ENCODE data around the gene RRP12. TPM values are rescaled to one million over a fixed set of nuclear protein-coding genes. Genes with fewer than 3 reads are reported as not detected.

RRP12 gene
- total RNA-seq, result 100 to 1,000 TPM; 102 to 111 TPM
- polyA plus RNA-seq, result 11.6 TPM

GRCh38 chr10:97400665-97401454, at the start of gene RRP12:
Gene RRP12 (minus strand): TSS chr10:97401340. CDS start chr10:97401231, 109 bp downstream.
- no peaks in the 10 kb centered on the region for H3K9me3 Mint-ChIP-seq
- no peaks in the 10 kb centered on the region for H3K27me3 Mint-ChIP-seq
- Histone ChIP-seq H3K4me3 (ENCODE audit: low read length) (peak within 1 kb of the TSS; percentile 94), H3K27ac (ENCODE audit: low read depth, low read length) (peak within 1 kb of the TSS; percentile 95), H3K4me1 (ENCODE audit: insufficient read depth, low read length) (peaks cover 15% of the 10 kb centered on the region), H3K36me3 (ENCODE audit: insufficient read depth, low read length) (no peaks in the 10 kb centered on the region), H3K9me3 (ENCODE audit: low read length) (no peaks in the 10 kb centered on the region), H3K27me3 (ENCODE audit: insufficient read depth, low read length, poor library complexity, severe bottlenecking) (no peaks in the 10 kb centered on the region)
- H3K4me1 Mint-ChIP-seq, result peaks cover 15 to 17% (median 17%) of the 10 kb centered on the region in 3 donors
- peak within 1 kb of the TSS; percentile 88 to 97 (median 95) for H3K4me3 Mint-ChIP-seq
- peak; percentile 66 to 95 (median 91) for DNase-seq
- H3K27ac Mint-ChIP-seq, result peak within 1 kb of the TSS; percentile 91 to 99 (median 98)
- POLR2A ChIA-PET, result interaction anchor here (0.5 to 1.3 kb wide), 9 partner anchors 9 to 287 kb away, joined by 3 to 8 read pairs (median 5); partner anchors contain the start of genes AVPI1, FRAT1 and UBTD1
- CTCF ChIA-PET, result interaction anchor here (0.6 to 2.1 kb wide), 12 partner anchors 9 to 152 kb away, joined by 3 to 6 read pairs (median 4); partner anchors contain the start of genes ARHGAP19, FRAT1 and FRAT2
- peaks cover 0 to 18% (median 6%) of the 10 kb centered on the region in 3 donors for H3K36me3 Mint-ChIP-seq

DNA sequence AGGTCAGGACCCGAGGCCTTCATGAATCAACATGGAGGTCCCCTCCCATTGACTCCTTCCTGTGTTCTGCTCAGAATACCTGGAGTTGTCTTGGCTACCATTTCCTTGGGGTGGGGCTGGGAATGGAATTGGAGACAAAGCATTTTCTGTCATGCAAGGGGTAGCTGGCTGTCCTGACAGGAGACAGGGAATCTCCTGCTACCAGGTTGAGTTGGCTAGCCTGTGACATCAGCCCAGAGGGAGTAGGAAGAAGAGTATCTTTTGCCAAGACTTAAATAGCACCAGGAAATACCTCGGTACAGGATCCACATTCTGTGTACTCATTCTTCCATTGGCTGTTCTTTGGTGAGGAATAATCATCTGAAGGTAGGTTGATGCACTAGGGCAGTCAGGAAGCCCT, 49.7 kb upstream of the RRP12 start:
- no peak for DNase-seq
- H3K4me3 ChIP-seq (ENCODE audit: low read length), result no peak overlapping the region
- H3K4me1 ChIP-seq (ENCODE audit: insufficient read depth, low read length), result peaks cover 8% of the 10 kb centered on the region
- peaks cover 18% of the 10 kb centered on the region for H3K36me3 ChIP-seq (ENCODE audit: insufficient read depth, low read length)
- POLR2A ChIA-PET, result no interaction called here
- no peaks in the 10 kb centered on the region for H3K9me3 ChIP-seq (ENCODE audit: low read length)
- CTCF ChIA-PET, result no interaction called here
- peak overlapping the region in 6 of 8 donors; percentile 23 to 73 (median 53) for H3K27ac Mint-ChIP-seq
- no peaks in the 10 kb centered on the region for H3K9me3 Mint-ChIP-seq
- no peaks in the 10 kb centered on the region for H3K27me3 ChIP-seq (ENCODE audit: insufficient read depth, low read length, poor library complexity, severe bottlenecking)
- no peaks in the 10 kb centered on the region for H3K27me3 Mint-ChIP-seq
- peaks cover 0 to 41% (median 1%) of the 10 kb centered on the region in 3 donors for H3K36me3 Mint-ChIP-seq
- peaks cover 29 to 52% (median 45%) of the 10 kb centered on the region in 3 donors for H3K4me1 Mint-ChIP-seq
- no peak overlapping the region for H3K27ac ChIP-seq (ENCODE audit: low read depth, low read length)
- no peak overlapping the region for H3K4me3 Mint-ChIP-seq

DNA sequence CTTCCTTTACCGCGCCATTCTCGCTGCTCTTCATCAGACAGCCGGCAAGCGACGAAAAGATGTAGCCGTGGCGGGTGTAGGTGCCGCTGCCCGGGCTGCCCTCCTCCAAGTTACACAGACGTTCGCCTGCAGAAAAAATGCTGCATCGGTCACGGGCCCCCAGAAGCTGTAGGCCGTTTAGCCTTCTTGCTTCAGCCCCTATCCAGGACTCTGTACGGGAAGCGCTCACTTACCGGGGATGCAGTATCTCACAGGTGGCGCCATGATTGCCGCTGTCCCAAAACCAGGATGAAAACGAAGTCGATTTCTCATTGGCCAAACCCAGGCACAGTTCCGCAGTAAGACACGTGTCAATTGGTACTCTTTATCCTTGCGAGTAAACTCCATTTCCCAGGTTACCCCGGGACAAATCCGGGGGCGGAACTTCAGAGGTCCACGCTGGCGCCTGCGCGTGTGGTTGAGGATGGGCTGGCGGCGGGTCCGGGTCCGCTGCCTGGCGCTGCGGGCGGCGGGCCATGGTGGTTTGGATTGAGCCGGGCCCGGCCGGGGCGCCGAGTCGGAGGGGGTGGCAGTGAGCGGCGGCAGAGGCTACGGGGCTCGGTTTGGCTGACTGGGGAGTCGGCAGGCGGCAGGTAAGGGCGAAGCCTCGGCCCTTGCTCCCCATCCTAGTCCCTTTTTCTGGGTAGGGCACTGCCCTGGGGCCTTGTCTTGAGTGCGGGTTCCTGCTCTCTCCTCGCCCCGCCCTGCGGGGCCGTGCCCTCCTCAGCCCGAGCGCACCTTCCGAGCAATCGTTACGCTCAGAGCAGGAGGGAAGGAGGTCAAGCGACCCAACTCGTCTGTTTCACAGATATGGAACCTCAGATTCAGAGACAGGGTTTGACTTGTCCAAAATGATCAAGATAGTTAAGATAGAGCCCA, 44.8 kb upstream of the RRP12 start, which contains the start of the genes EXOSC1 and ZDHHC16:
TSS of gene EXOSC1 (minus strand) at position 285 of the 918 bp plus-strand sequence. CDS start at position 264, 21 bp downstream.
TSS of gene ZDHHC16 (plus strand) at position 454 of the 918 bp plus-strand sequence. CDS start 5,501 bp downstream, outside the sequence.
- ChIA-PET CTCF (interaction anchor here (1.1 to 2.6 kb wide), 3 partner anchors 39 to 127 kb away, joined by 3 to 13 read pairs (median 3); partner anchors contain the start of genes FRAT1, MMS19 and UBTD1), POLR2A (interaction anchor here (0.6 to 1.3 kb wide), 3 partner anchors 27 to 126 kb away, joined by 3 to 6 read pairs (median 5); partner anchors contain the start of genes FRAT1 and RRP12)

DNA sequence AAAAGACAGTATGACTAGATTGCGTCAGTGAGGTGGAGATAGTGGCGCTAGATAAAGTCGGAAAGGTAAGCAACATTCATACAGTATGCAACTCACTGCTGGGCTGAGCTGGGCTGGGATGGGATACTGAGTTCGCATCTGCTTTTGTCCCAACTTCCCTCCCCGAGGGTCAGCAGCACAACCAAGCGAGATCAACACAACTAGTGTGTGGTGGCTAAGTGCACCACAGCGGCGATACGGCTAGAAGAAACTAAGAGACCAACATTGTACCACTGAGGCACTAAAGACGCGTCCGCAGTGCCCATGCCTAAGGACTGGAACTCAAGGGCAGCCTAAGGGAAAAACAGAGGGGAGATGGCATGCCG, 44.2 kb upstream of the RRP12 start:
- peak overlapping the region; percentile 98 to 100 (median 99) for H3K4me3 Mint-ChIP-seq
- peaks cover 17% of the 10 kb centered on the region for H3K36me3 ChIP-seq (ENCODE audit: insufficient read depth, low read length)
- POLR2A ChIA-PET, result interaction anchor here (0.6 to 1.3 kb wide), 4 partner anchors 10 to 126 kb away, joined by 3 to 6 read pairs (median 4); partner anchors contain the start of genes FRAT1 and RRP12

More for the DNA sequence above, 44.8 kb upstream of the RRP12 start, which contains the start of the genes EXOSC1 and ZDHHC16:
- peaks cover 45 to 59% (median 53%) of the 10 kb centered on the region in 3 donors for H3K4me1 Mint-ChIP-seq
- H3K4me3 ChIP-seq (ENCODE audit: low read length), result peak within 1 kb of the TSS; percentile 78
- peak within 1 kb of the TSS; percentile 52 to 96 (median 90) for H3K27ac Mint-ChIP-seq
- no peaks in the 10 kb centered on the region for H3K27me3 ChIP-seq (ENCODE audit: insufficient read depth, low read length, poor library complexity, severe bottlenecking)
- peak; percentile 81 to 92 (median 88) for DNase-seq
- H3K4me3 Mint-ChIP-seq, result peak within 1 kb of the TSS; percentile 98 to 100 (median 99)
- peaks cover 14% of the 10 kb centered on the region for H3K36me3 ChIP-seq (ENCODE audit: insufficient read depth, low read length)
- H3K9me3 Mint-ChIP-seq, result no peaks in the 10 kb centered on the region
- no peaks in the 10 kb centered on the region for H3K27me3 Mint-ChIP-seq
- no peaks in the 10 kb centered on the region for H3K9me3 ChIP-seq (ENCODE audit: low read length)
- peaks cover 0 to 32% (median 6%) of the 10 kb centered on the region in 3 donors for H3K36me3 Mint-ChIP-seq
- peak within 1 kb of the TSS; percentile 67 for H3K27ac ChIP-seq (ENCODE audit: low read depth, low read length)
- H3K4me1 ChIP-seq (ENCODE audit: insufficient read depth, low read length), result peaks cover 21% of the 10 kb centered on the region

GRCh38 chr10:97444212-97444611, 43.1 kb upstream of the RRP12 start:
- Mint-ChIP-seq H3K27me3 (no peaks in the 10 kb centered on the region), H3K4me1 (peaks cover 39 to 53% (median 48%) of the 10 kb centered on the region in 3 donors), H3K36me3 (peaks cover 0 to 44% (median 9%) of the 10 kb centered on the region in 3 donors), H3K4me3 (peak overlapping the region; percentile 65 to 100 (median 99)), H3K9me3 (no peaks in the 10 kb centered on the region), H3K27ac (peak overlapping the region in 4 of 8 donors; percentile 0 to 52 (median 20))
- Histone ChIP-seq H3K36me3 (ENCODE audit: insufficient read depth, low read length) (peaks cover 17% of the 10 kb centered on the region), H3K4me1 (ENCODE audit: insufficient read depth, low read length) (peaks cover 21% of the 10 kb centered on the region), H3K27ac (ENCODE audit: low read depth, low read length) (no peak overlapping the region), H3K27me3 (ENCODE audit: insufficient read depth, low read length, poor library complexity, severe bottlenecking) (no peaks in the 10 kb centered on the region), H3K4me3 (ENCODE audit: low read length) (no peak overlapping the region), H3K9me3 (ENCODE audit: low read length) (no peaks in the 10 kb centered on the region)
- POLR2A ChIA-PET, result interaction anchor here (1.2 kb wide), 1 partner anchor 125 kb away, joined by 3 read pairs; the partner anchor contains the start of gene FRAT1
- CTCF ChIA-PET, result interaction anchor here (1.0 to 2.6 kb wide), 3 partner anchors 14 to 205 kb away, joined by 3 to 13 read pairs (median 8); no protein-coding TSS in a partner anchor
- DNase-seq, result no peak

More for the DNA sequence above, 44.2 kb upstream of the RRP12 start:
- H3K4me1 ChIP-seq (ENCODE audit: insufficient read depth, low read length), result peaks cover 21% of the 10 kb centered on the region
- H3K4me3 ChIP-seq (ENCODE audit: low read length), result peak overlapping the region; percentile 78
- Mint-ChIP-seq H3K9me3 (no peaks in the 10 kb centered on the region), H3K27ac (peak overlapping the region; percentile 52 to 96 (median 90)), H3K4me1 (peaks cover 41 to 57% (median 48%) of the 10 kb centered on the region in 3 donors), H3K27me3 (no peaks in the 10 kb centered on the region), H3K36me3 (peaks cover 0 to 36% (median 7%) of the 10 kb centered on the region in 3 donors)
- no peak for DNase-seq
- CTCF ChIA-PET, result interaction anchor here (1.1 to 2.6 kb wide), 3 partner anchors 38 to 126 kb away, joined by 3 to 13 read pairs (median 3); partner anchors contain the start of genes FRAT1, MMS19 and UBTD1
- H3K27ac ChIP-seq (ENCODE audit: low read depth, low read length), result peak overlapping the region; percentile 67
- H3K9me3 ChIP-seq (ENCODE audit: low read length), result no peaks in the 10 kb centered on the region
- no peaks in the 10 kb centered on the region for H3K27me3 ChIP-seq (ENCODE audit: insufficient read depth, low read length, poor library complexity, severe bottlenecking)

GRCh38 chr10:97442277-97442676, 41.1 kb upstream of the RRP12 start:
- no peak for DNase-seq
- Histone ChIP-seq H3K36me3 (ENCODE audit: insufficient read depth, low read length) (peaks cover 17% of the 10 kb centered on the region), H3K9me3 (ENCODE audit: low read length) (no peaks in the 10 kb centered on the region), H3K4me1 (ENCODE audit: insufficient read depth, low read length) (peaks cover 19% of the 10 kb centered on the region), H3K27ac (ENCODE audit: low read depth, low read length) (no peak overlapping the region), H3K27me3 (ENCODE audit: insufficient read depth, low read length, poor library complexity, severe bottlenecking) (no peaks in the 10 kb centered on the region), H3K4me3 (ENCODE audit: low read length) (no peak overlapping the region)
- Mint-ChIP-seq H3K36me3 (peaks cover 0 to 58% (median 9%) of the 10 kb centered on the region in 3 donors), H3K9me3 (no peaks in the 10 kb centered on the region), H3K27me3 (no peaks in the 10 kb centered on the region), H3K4me3 (no peak overlapping the region), H3K27ac (peak overlapping the region in 1 of 8 donors; percentile 77), H3K4me1 (peaks cover 28 to 37% (median 31%) of the 10 kb centered on the region in 3 donors)
- CTCF ChIA-PET, result interaction anchor here (1.3 kb wide), 1 partner anchor 33 kb away, joined by 3 read pairs; no protein-coding TSS in a partner anchor
- POLR2A ChIA-PET, result no interaction called here

GRCh38 chr10:97435211-97435610, 34.1 kb upstream of the RRP12 start:
- H3K9me3 ChIP-seq (ENCODE audit: low read length), result no peaks in the 10 kb centered on the region
- Mint-ChIP-seq H3K4me1 (peaks cover 0 to 1% (median 0%) of the 10 kb centered on the region in 3 donors), H3K27ac (peak overlapping the region in 3 of 8 donors; percentile 17 to 46 (median 34)), H3K27me3 (no peaks in the 10 kb centered on the region), H3K4me3 (no peak overlapping the region), H3K9me3 (no peaks in the 10 kb centered on the region), H3K36me3 (peaks cover 0 to 86% (median 11%) of the 10 kb centered on the region in 3 donors)
- POLR2A ChIA-PET, result interaction anchor here (0.7 kb wide), 1 partner anchor 10 kb away, joined by 4 read pairs; no protein-coding TSS in a partner anchor
- no peak overlapping the region for H3K27ac ChIP-seq (ENCODE audit: low read depth, low read length)
- H3K36me3 ChIP-seq (ENCODE audit: insufficient read depth, low read length), result peaks cover 46% of the 10 kb centered on the region
- CTCF ChIA-PET, result no interaction called here
- H3K27me3 ChIP-seq (ENCODE audit: insufficient read depth, low read length, poor library complexity, severe bottlenecking), result no peaks in the 10 kb centered on the region
- no peak overlapping the region for H3K4me3 ChIP-seq (ENCODE audit: low read length)
- DNase-seq, result no peak
- no peaks in the 10 kb centered on the region for H3K4me1 ChIP-seq (ENCODE audit: insufficient read depth, low read length)

All from CD8-positive, alpha-beta memory T cell (primary cell).